Activated B cell treated with CpG ODN at 0.5 μM for 24 hours (primary cell): ENCODE data around the gene RPN2. TPM values are rescaled to one million over a fixed set of nuclear protein-coding genes. Genes with fewer than 3 reads are reported as not detected.

ENCODE experiments used
- ATAC-seq: fragments of 200-7000 bp; cut with Tn5 transposase; one replicate; pipeline ENCODE4 v1.10.0; 2021; ENCODE audit warnings: low read depth, mild to moderate bottlenecking, moderate library complexity
- CTCF ChIA-PET: fragments of 350-600 bp; sonication (Branson Sonifier 250); formaldehyde crosslinking; loops from one replicate; lab custom pipeline; 2021; ENCODE audit warnings: antibody characterized with exemption; lab: Charles Lee
- POLR2A ChIA-PET: fragments of 350-600 bp; sonication (Branson Sonifier 250); formaldehyde crosslinking; loops from one replicate; lab custom pipeline; 2021; ENCODE audit warnings: antibody characterized with exemption; lab: Charles Lee
- DNase-seq: peaks from one replicate; pipeline ENCODE4 v3.0.0; 2022
- H3K27ac Mint-ChIP-seq: one replicate; pipeline ENCODE4 v1.8.0; 2020; ENCODE audit warnings: mixed read lengths
- H3K27me3 Mint-ChIP-seq: one replicate; pipeline ENCODE4 v1.8.0; 2021; ENCODE audit warnings: mixed read lengths
- H3K36me3 Mint-ChIP-seq: one replicate; pipeline ENCODE4 v1.8.0; 2021; ENCODE audit warnings: low read depth, mixed read lengths
- H3K4me1 Mint-ChIP-seq: one replicate; pipeline ENCODE4 v1.8.0; 2021; ENCODE audit warnings: mixed read lengths
- H3K4me3 Mint-ChIP-seq: one replicate; pipeline ENCODE4 v1.8.0; 2020; ENCODE audit warnings: mild to moderate bottlenecking, mixed read lengths
- H3K9me3 Mint-ChIP-seq: one replicate; pipeline ENCODE4 v1.8.0; 2020; ENCODE audit warnings: mixed read lengths
- intact Hi-C: fragments of 100-400 bp; cut with micrococcal nuclease; formaldehyde crosslinking; loops from one replicate; pipeline ENCODE4 v1.15.1; 2024
- total RNA-seq: library from RNA; stranded (reverse); gene quantifications from 2 replicates; pipeline ENCODE4 v1.2.3, GENCODE V29; 2022
- TF ChIP-seq, protein P1 (sequence below): fragments of 200-600 bp; IDR thresholded peaks from one replicate; pipeline ENCODE4 v1.8.0; 2022; ENCODE audit warnings: antibody characterized with exemption, mild to moderate bottlenecking

RPN2 gene
- total RNA-seq, 1 donor from 2014 or later: 106 TPM

- intact Hi-C loops: loop anchor here (1.0 to 10.0 kb wide), 2 partner anchors 12 to 432 kb away; partner anchors contain the start of gene MANBAL
- H3K27ac Mint-ChIP-seq: peak overlapping the region; percentile 81
- CTCF ChIA-PET: interaction anchor here (1.0 to 3.1 kb wide), 9 partner anchors 9 to 257 kb away, joined by 3 to 16 read pairs (median 4); partner anchors contain the start of gene MANBAL
- POLR2A ChIA-PET: interaction anchor here (0.6 to 2.0 kb wide), 11 partner anchors 9 to 104 kb away, joined by 3 to 44 read pairs (median 4); partner anchors contain the start of gene MANBAL
- no peaks in the 10 kb centered on the region for H3K36me3 Mint-ChIP-seq
- TF ChIP-seq, protein P1, sequence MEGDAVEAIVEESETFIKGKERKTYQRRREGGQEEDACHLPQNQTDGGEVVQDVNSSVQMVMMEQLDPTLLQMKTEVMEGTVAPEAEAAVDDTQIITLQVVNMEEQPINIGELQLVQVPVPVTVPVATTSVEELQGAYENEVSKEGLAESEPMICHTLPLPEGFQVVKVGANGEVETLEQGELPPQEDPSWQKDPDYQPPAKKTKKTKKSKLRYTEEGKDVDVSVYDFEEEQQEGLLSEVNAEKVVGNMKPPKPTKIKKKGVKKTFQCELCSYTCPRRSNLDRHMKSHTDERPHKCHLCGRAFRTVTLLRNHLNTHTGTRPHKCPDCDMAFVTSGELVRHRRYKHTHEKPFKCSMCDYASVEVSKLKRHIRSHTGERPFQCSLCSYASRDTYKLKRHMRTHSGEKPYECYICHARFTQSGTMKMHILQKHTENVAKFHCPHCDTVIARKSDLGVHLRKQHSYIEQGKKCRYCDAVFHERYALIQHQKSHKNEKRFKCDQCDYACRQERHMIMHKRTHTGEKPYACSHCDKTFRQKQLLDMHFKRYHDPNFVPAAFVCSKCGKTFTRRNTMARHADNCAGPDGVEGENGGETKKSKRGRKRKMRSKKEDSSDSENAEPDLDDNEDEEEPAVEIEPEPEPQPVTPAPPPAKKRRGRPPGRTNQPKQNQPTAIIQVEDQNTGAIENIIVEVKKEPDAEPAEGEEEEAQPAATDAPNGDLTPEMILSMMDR: no peak
- DNase-seq (no peak), ATAC-seq (no peak)
- H3K9me3 Mint-ChIP-seq: no peaks in the 10 kb centered on the region
- peaks cover 47% of the 10 kb centered on the region for H3K4me1 Mint-ChIP-seq
- H3K27me3 Mint-ChIP-seq: no peaks in the 10 kb centered on the region
- peak overlapping the region; percentile 39 for H3K4me3 Mint-ChIP-seq
Measured at GRCh38 chr20:37277253-37277593, 98.1 kb downstream of the RPN2 start.

DNA sequence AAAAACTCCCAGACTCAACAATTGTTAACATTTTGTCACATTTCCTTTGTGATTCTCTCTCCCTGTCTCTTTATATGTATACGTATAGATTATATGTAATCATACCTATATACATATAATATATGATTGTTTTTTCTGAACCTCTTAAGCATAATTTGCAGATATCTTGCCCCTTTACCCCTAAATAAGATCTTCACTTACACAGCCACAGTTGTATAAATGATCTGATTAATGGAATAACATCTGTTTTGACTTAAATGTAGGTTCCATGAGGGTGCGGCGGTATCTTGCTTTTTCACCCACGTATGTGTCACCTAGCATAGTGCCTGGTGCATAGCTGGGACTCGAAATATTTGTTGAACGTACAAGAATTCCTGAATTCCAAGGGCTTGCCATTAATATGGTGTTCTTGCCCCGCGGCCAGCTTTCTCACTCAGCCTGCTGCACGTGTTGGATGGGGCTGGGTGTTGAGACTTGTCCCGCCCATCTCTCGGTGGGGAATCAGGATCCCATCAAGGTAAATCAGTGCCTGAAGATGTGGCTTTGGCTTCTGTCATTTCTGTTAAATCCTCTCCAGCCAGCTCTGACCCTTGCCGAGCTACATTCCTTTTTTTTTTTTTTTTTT lies 99.9 kb downstream of the RPN2 start:
- ATAC-seq: no peak
- ChIA-PET CTCF (no interaction called here), POLR2A (interaction anchor here (0.6 to 0.9 kb wide), 2 partner anchors 10 kb away, joined by 3 to 4 read pairs; no protein-coding TSS in a partner anchor)
- H3K27me3 Mint-ChIP-seq: no peaks in the 10 kb centered on the region
- no peak for DNase-seq
- intact Hi-C loops: loop anchor here (10.0 kb wide), 1 partner anchor 434 kb away; no protein-coding TSS in a partner anchor
- H3K4me3 Mint-ChIP-seq: no peak overlapping the region
- H3K36me3 Mint-ChIP-seq: no peaks in the 10 kb centered on the region
- peaks cover 34% of the 10 kb centered on the region for H3K4me1 Mint-ChIP-seq
- H3K27ac Mint-ChIP-seq: no peak overlapping the region
- TF ChIP-seq, protein P1: no peak
- H3K9me3 Mint-ChIP-seq: no peaks in the 10 kb centered on the region

DNA sequence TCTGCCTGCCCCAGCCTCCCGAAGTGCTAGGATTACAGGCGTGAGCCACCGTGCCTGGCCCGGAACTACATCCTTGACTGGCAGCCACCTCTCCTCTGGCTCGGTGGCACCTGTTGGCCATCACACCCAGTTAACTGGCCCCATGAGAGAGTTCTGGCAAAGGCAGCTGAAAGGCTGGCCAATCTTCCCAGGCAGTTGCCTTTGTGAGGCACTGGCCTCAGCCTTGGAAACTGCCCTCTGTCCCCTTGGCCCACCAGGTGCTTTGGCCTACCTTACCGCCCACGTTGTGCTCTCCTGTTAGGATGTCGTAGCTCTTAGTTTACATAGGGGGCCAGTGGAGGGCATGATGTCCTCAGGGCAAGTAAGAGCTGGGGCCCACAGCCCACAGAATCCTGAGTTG lies 100.7 kb downstream of the RPN2 start:
- Mint-ChIP-seq H3K4me1 (peaks cover 27% of the 10 kb centered on the region), H3K9me3 (no peaks in the 10 kb centered on the region), H3K4me3 (no peak overlapping the region), H3K27ac (no peak overlapping the region), H3K36me3 (no peaks in the 10 kb centered on the region), H3K27me3 (no peaks in the 10 kb centered on the region)
- DNase-seq (no peak), ATAC-seq (no peak)
- ChIA-PET CTCF (interaction anchor here (1.3 kb wide), 1 partner anchor 10 kb away, joined by 4 read pairs; no protein-coding TSS in a partner anchor), POLR2A (interaction anchor here (0.9 to 1.1 kb wide), 3 partner anchors 9 to 10 kb away, joined by 3 read pairs; partner anchors contain the start of gene MANBAL)
- TF ChIP-seq, protein P1: no peak
- intact Hi-C loops: loop anchor here (10.0 kb wide), 1 partner anchor 435 kb away; no protein-coding TSS in a partner anchor

DNA sequence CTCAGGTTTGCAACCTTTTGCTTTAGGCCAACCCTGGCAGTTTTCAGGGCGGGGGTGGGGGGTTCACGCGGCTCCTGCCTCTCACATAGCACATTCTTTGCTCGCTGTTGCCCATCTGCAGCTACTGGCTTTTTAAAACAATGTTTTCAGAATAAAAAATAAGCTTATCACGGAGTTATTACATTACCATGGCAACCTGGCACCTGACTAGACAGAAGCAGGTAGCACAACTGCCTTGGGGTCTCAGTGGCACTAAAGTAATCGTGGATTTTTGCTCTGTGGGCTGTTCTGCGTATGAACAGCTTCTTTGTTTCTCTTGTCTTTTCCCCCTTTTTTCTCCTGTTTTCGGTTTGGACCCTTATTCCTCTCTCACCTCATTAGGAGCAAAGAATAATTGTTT lies 101.3 kb downstream of the RPN2 start:
- Mint-ChIP-seq H3K27me3 (no peaks in the 10 kb centered on the region), H3K9me3 (no peaks in the 10 kb centered on the region), H3K4me3 (no peak overlapping the region), H3K36me3 (no peaks in the 10 kb centered on the region), H3K27ac (no peak overlapping the region), H3K4me1 (peaks cover 22% of the 10 kb centered on the region)
- DNase-seq (no peak), ATAC-seq (no peak)
- CTCF ChIA-PET: interaction anchor here (1.3 kb wide), 1 partner anchor 10 kb away, joined by 4 read pairs; no protein-coding TSS in a partner anchor
- intact Hi-C loops: no loop called here
- TF ChIP-seq, protein P1: no peak
- POLR2A ChIA-PET: interaction anchor here (1.0 to 1.1 kb wide), 2 partner anchors 9 to 10 kb away, joined by 3 read pairs; partner anchors contain the start of gene MANBAL

- Mint-ChIP-seq H3K27ac (no peak overlapping the region), H3K4me3 (no peak overlapping the region), H3K9me3 (no peaks in the 10 kb centered on the region), H3K27me3 (no peaks in the 10 kb centered on the region), H3K36me3 (no peaks in the 10 kb centered on the region), H3K4me1 (peaks cover under 1% of the 10 kb centered on the region)
- ChIA-PET POLR2A (no interaction called here), CTCF (no interaction called here)
- no peak for DNase-seq
- intact Hi-C loops: no loop called here
- TF ChIP-seq, protein P1: no peak
- no peak for ATAC-seq
Measured at GRCh38 chr20:37282556-37282955, 103.4 kb downstream of the RPN2 start.
